H1 (cell line): Measurements from ENCODE around the gene C6orf136. TPM values are rescaled to one million over a fixed set of nuclear protein-coding genes. Genes with fewer than 3 reads are reported as not detected.
A peak's percentile ranks its signal among the peaks of the same experiment; 100 is the strongest.

Source experiments
- CTCF ChIA-PET: fragments of 300-600 bp; sonication (Branson Sonifier 250); formaldehyde crosslinking; loops from one replicate; lab custom pipeline; 2021; ENCODE audit not compliant: partially characterized antibody; lab: Charles Lee
- POLR2A ChIA-PET: fragments of 300-600 bp; sonication (Branson Sonifier 250); formaldehyde crosslinking; loops from one replicate; lab custom pipeline; 2021; ENCODE audit warnings: inconsistent platforms; ENCODE audit not compliant: partially characterized antibody; lab: Charles Lee
- DNase-seq, 2 experiments: peaks; one replicate each; pipeline versions ENCODE4 v3.0.0 to v3.0.0-alpha.2; 2010 to 2022; ENCODE audit warnings: low spot score in 2 of 2, low read depth in 1 of 2, mixed read lengths in 1 of 2
- FAIRE-seq: peaks from 2 replicates; lab custom pipeline; 2011; peaks lifted over from hg19 to GRCh38; lab: Jason Lieb, UNC
- H2AFZ ChIP-seq: 2 replicates; pipeline ENCODE4 v1.8.1; 2012; ENCODE audit warnings: low read length, inconsistent platforms
- H2AK5ac ChIP-seq: 2 replicates; pipeline ENCODE4 v1.6.1; 2013; ENCODE audit warnings: low read depth, low read length
- H2BK120ac ChIP-seq: replicated peaks from 2 replicates; pipeline ENCODE3; 2013; ENCODE audit warnings: low read depth, low read length, inconsistent platforms
- H2BK12ac ChIP-seq: 2 replicates; pipeline ENCODE4 v1.6.1; 2013; ENCODE audit warnings: low read depth, low read length
- H2BK15ac ChIP-seq: 2 replicates; pipeline ENCODE4 v1.6.1; 2013; ENCODE audit warnings: low read length
- H2BK20ac ChIP-seq: 2 replicates; pipeline ENCODE4 v1.6.1; 2013; ENCODE audit warnings: low read length
- H2BK5ac ChIP-seq: 2 replicates; pipeline ENCODE4 v1.6.1; 2013; ENCODE audit warnings: low read depth, low read length
- H3K14ac ChIP-seq: 2 replicates; pipeline ENCODE4 v1.6.1; 2013; ENCODE audit warnings: inconsistent platforms; ENCODE audit not compliant: insufficient read length
- H3K18ac ChIP-seq: 2 replicates; pipeline ENCODE4 v1.6.1; 2013; ENCODE audit warnings: low read length; ENCODE audit errors: extremely low read depth
- H3K23ac ChIP-seq: 2 replicates; pipeline ENCODE4 v1.6.1; 2013; ENCODE audit warnings: inconsistent platforms; ENCODE audit not compliant: insufficient read length
- H3K23me2 ChIP-seq: 2 replicates; pipeline ENCODE4 v1.6.1; 2013; ENCODE audit warnings: low read depth, low read length
- H3K27ac ChIP-seq: 2 replicates; pipeline ENCODE4 v1.6.1; 2011; ENCODE audit warnings: low read depth, low read length, inconsistent platforms
- H3K27me3 ChIP-seq, 4 experiments: replicated peaks in 1 of 4; 1 replicate in 1 of 4; 2 replicates in 3 of 4; pipeline versions ENCODE4 v1.6.1 to v1.8.1; 2011 to 2013; ENCODE audit warnings: low read length in 3 of 4, mild to moderate bottlenecking in 3 of 4, inconsistent platforms in 2 of 4, mixed read lengths in 2 of 4, moderate library complexity in 1 of 4; ENCODE audit not compliant: control insufficient read depth in 3 of 4, insufficient read depth in 3 of 4; ENCODE audit errors: extremely low read depth in 1 of 4
- H3K36me3 ChIP-seq, 4 experiments: 2 replicates each; pipeline versions ENCODE4 v1.6.1 to v1.8.1; 2011 to 2013; ENCODE audit warnings: mild to moderate bottlenecking in 4 of 4, low read length in 3 of 4, moderate library complexity in 2 of 4, control low read depth in 1 of 4, inconsistent platforms in 1 of 4; ENCODE audit not compliant: insufficient read depth in 4 of 4, control insufficient read depth in 2 of 4
- H3K4ac ChIP-seq: replicated peaks from 2 replicates; pipeline ENCODE3; 2013; ENCODE audit warnings: low read length, low read depth, mixed read lengths, inconsistent platforms; ENCODE audit not compliant: insufficient read length
- H3K4me1 ChIP-seq, 4 experiments: replicated peaks in 1 of 4; 1 replicate in 1 of 4; 2 replicates in 3 of 4; pipeline versions ENCODE4 v1.6.1 to v1.8.1; 2011 to 2013; ENCODE audit warnings: low read length in 3 of 4, inconsistent platforms in 2 of 4, mixed read lengths in 1 of 4; ENCODE audit not compliant: insufficient read depth in 4 of 4, control insufficient read depth in 3 of 4
- H3K4me2 ChIP-seq, 2 experiments: 2 replicates each; pipeline versions ENCODE4 v1.6.1 to v1.8.1; 2011 to 2013; ENCODE audit warnings: low read depth in 2 of 2, low read length in 2 of 2, control low read depth in 1 of 2, inconsistent platforms in 1 of 2, mild to moderate bottlenecking in 1 of 2; ENCODE audit not compliant: insufficient read depth in 1 of 2
- H3K4me3 ChIP-seq, 4 experiments: fragments of 200-600, 300-600 bp in 1 of 4; sonication (generic), shearing (Covaris generic), sonication (Bioruptor Twin) in 1 of 4; 2 replicates each; pipeline versions ENCODE4 v1.5.1 to v1.8.1; 2011 to 2016; ENCODE audit warnings: low read length in 4 of 4, low read depth in 3 of 4, control low read depth in 2 of 4, inconsistent platforms in 2 of 4, mild to moderate bottlenecking in 2 of 4, mixed read lengths in 1 of 4, moderate library complexity in 1 of 4; ENCODE audit not compliant: insufficient read depth in 2 of 4; ENCODE audit errors: extremely low read depth in 1 of 4
- H3K56ac ChIP-seq: replicated peaks from 2 replicates; pipeline ENCODE3; 2013; ENCODE audit warnings: low read depth, mild to moderate bottlenecking, mixed read lengths, low read length, inconsistent platforms; ENCODE audit not compliant: insufficient read length
- H3K79me1 ChIP-seq: 2 replicates; pipeline ENCODE4 v1.6.1; 2013; ENCODE audit warnings: low read depth, low read length, control low read depth
- H3K79me2 ChIP-seq, 2 experiments: 2 replicates each; pipeline versions ENCODE4 v1.6.1 to v1.8.1; 2012 to 2013; ENCODE audit warnings: low read length in 2 of 2, mild to moderate bottlenecking in 2 of 2, inconsistent platforms in 1 of 2; ENCODE audit not compliant: insufficient read depth in 2 of 2, control insufficient read depth in 1 of 2
- H3K9ac ChIP-seq, 4 experiments: replicated peaks in 1 of 4; 1 replicate in 1 of 4; 2 replicates in 3 of 4; pipeline versions ENCODE4 v1.6.1 to v1.8.1; 2011 to 2013; ENCODE audit warnings: low read depth in 3 of 4, low read length in 3 of 4, control low read depth in 2 of 4, mild to moderate bottlenecking in 2 of 4, moderate library complexity in 2 of 4, inconsistent platforms in 1 of 4; ENCODE audit errors: extremely low read depth in 1 of 4
- H3K9me3 ChIP-seq, 2 experiments: 2 replicates each; pipeline versions ENCODE4 v1.6.1 to v1.8.1; 2012 to 2013; ENCODE audit warnings: mild to moderate bottlenecking in 2 of 2, moderate library complexity in 2 of 2, control low read depth in 1 of 2, inconsistent platforms in 1 of 2, low read depth in 1 of 2, low read length in 1 of 2, mixed read lengths in 1 of 2; ENCODE audit not compliant: insufficient read depth in 2 of 2
- H4K20me1 ChIP-seq, 2 experiments: replicated peaks in 1 of 2; 2 replicates each; pipeline versions ENCODE3 to v1.8.1; 2011 to 2013; ENCODE audit warnings: inconsistent platforms in 2 of 2, low read length in 2 of 2, mild to moderate bottlenecking in 1 of 2; ENCODE audit not compliant: insufficient read depth in 2 of 2, control insufficient read depth in 1 of 2
- H4K5ac ChIP-seq: 2 replicates; pipeline ENCODE4 v1.6.1; 2013; ENCODE audit warnings: low read length, low read depth, mixed read lengths, inconsistent platforms; ENCODE audit not compliant: insufficient read length
- H4K8ac ChIP-seq: 2 replicates; pipeline ENCODE4 v1.8.0; 2013; ENCODE audit warnings: mild to moderate bottlenecking, moderate library complexity, low read length, inconsistent platforms; ENCODE audit not compliant: insufficient read depth; ENCODE audit errors: extremely low read depth
- H4K91ac ChIP-seq: replicated peaks from 2 replicates; pipeline ENCODE3; 2013; ENCODE audit warnings: low read length, mixed read lengths, inconsistent platforms; ENCODE audit not compliant: insufficient read length
- EZH2 ChIP-seq: fragments of 200-600 bp; sonication (generic); IDR thresholded peaks from 2 replicates; pipeline ENCODE4 v1.7.1; 2012; ENCODE audit warnings: low read depth, mild to moderate bottlenecking, moderate library complexity, low read length, inconsistent platforms; ENCODE audit not compliant: severe bottlenecking
- GTF2F1 ChIP-seq: IDR thresholded peaks from 2 replicates; pipeline ENCODE4 v1.6.1; 2012; ENCODE audit warnings: low read depth, low read length, improper control_type of control experiment, borderline replicate concordance
- KDM5A ChIP-seq: fragments of 200-600 bp; IDR thresholded peaks from 2 replicates; pipeline ENCODE4 v1.7.1; 2012; ENCODE audit warnings: mild to moderate bottlenecking, low read length, inconsistent platforms, mixed read lengths
- MAFK ChIP-seq: IDR thresholded peaks from 2 replicates; pipeline ENCODE4 v1.6.1; 2012; ENCODE audit warnings: low read depth, mild to moderate bottlenecking, improper control_type of control experiment, low read length
- RAD21 ChIP-seq, 2 experiments: IDR thresholded peaks in 1 of 2; conservative IDR thresholded peaks in 1 of 2; 2 replicates each; pipeline ENCODE4 v1.6.1; 2011; ENCODE audit warnings: low read depth in 2 of 2, low read length in 2 of 2, improper control_type of control experiment in 1 of 2, inconsistent platforms in 1 of 2, mild to moderate bottlenecking in 1 of 2, moderate library complexity in 1 of 2
- RNF2 ChIP-seq: fragments of 200-900, 300-1000 bp; sonication (generic); IDR thresholded peaks from 2 replicates; pipeline ENCODE4 v1.7.1; 2016; ENCODE audit warnings: borderline replicate concordance, low read depth, mild to moderate bottlenecking, antibody characterized with exemption, low read length; ENCODE audit not compliant: poor library complexity, severe bottlenecking; ENCODE audit errors: missing control alignments
- SIX5 ChIP-seq: IDR thresholded peaks from 2 replicates; pipeline ENCODE4 v1.6.1; 2011; ENCODE audit warnings: mild to moderate bottlenecking, low read depth, low read length
- TAF1 ChIP-seq: IDR thresholded peaks from 2 replicates; pipeline ENCODE4 v1.6.1; 2011; ENCODE audit warnings: mild to moderate bottlenecking, low read depth, low read length
- TAF7 ChIP-seq: optimal IDR thresholded peaks from 2 replicates; pipeline ENCODE3; 2011; ENCODE audit warnings: low read depth, mild to moderate bottlenecking, inconsistent platforms, low read length, moderate library complexity, borderline replicate concordance
- USF2 ChIP-seq: IDR thresholded peaks from 2 replicates; pipeline ENCODE4 v1.6.1; 2011; ENCODE audit warnings: low read length, improper control_type of control experiment
- whole genome bisulfite sequencing, 2 experiments: shearing (Covaris generic) in 1 of 2; methylation state at CpG; one replicate each; pipeline versions ENCODE4 v1.1.6 to v1.1.7; 2013 to 2015; ENCODE audit warnings: low lambda C conversion rate in 2 of 2, mixed read lengths in 2 of 2, inconsistent platforms in 1 of 2, low coverage in 1 of 2, missing lambda C conversion rate in 1 of 2; ENCODE audit not compliant: insufficient replicate concordance in 2 of 2, insufficient coverage in 1 of 2, insufficient read length in 1 of 2; ENCODE audit errors: extremely low coverage in 1 of 2, missing lambda C conversion rate in 1 of 2; 5-methylcytosine and 5-hydroxymethylcytosine counted together
- polyA plus RNA-seq, 7 experiments: library from polyadenylated mRNA; depleted of rRNA in 3 of 7; stranded (reverse) in 5 of 7; unstranded in 2 of 7; fragments of >200 nt in 5 of 7; fragments of 200-250 nt in 2 of 7; gene quantifications; 1 replicate in 5 of 7; 2 replicates in 1 of 7; 4 replicates in 1 of 7; pipeline versions ENCODE4 v1.2.1 to v1.2.3, GENCODE V29; 2011 to 2013; ENCODE audit warnings: missing spikeins in 2 of 7, mixed read lengths in 2 of 7
- total RNA-seq: library from RNA; stranded (reverse); fragmentation: NEBNext Ultra II Directional; extraction: Animal tissue kit (Norgen Biotek cat#: 25700); gene quantifications from 2 replicates; pipeline ENCODE4 v1.2.1, GENCODE V29; 2021

Gene C6orf136
- total and polyA plus RNA-seq, 2 of the 8 experiments (the other 6 are each of a cell fraction or from before 2014, with no cell fraction given) = 20.8 to 23.1 TPM

GRCh38 chr6:30691208-30691847 lies 44.4 kb downstream of the C6orf136 start:
- H2AFZ ChIP-seq = 0 out of 2 replicates have a peak overlapping the region, but pooled peaks have one; percentile 37
- H3K4me2 ChIP-seq = peak overlapping the region; percentile 82 to 94
- H3K4me1 ChIP-seq = peaks cover 0 to 17% (median 12%) of the 10 kb centered on the region in 4 experiments; a peak in 6 of 7 replicates
- H4K20me1 ChIP-seq = no peaks in the 10 kb centered on the region
- no peak overlapping the region for H3K9ac ChIP-seq
- H2BK120ac ChIP-seq = no peak overlapping the region
- no peak for DNase-seq
- H3K79me1 ChIP-seq = no peaks in the 10 kb centered on the region
- H3K9me3 ChIP-seq = no peaks in the 10 kb centered on the region
- no peak overlapping the region for H3K18ac ChIP-seq
- H4K5ac ChIP-seq = peak overlapping the region; percentile 41
- no peak overlapping the region for H3K27ac ChIP-seq
- ChIA-PET POLR2A (interaction anchor here (0.9 to 26.7 kb wide), 9 partner anchors 8 to 77 kb away, joined by 3 to 732 read pairs (median 6); partner anchors contain the start of genes DHX16, FLOT1, IER3 and MDC1), CTCF (interaction anchor here (0.6 to 2.7 kb wide), 7 partner anchors 10 to 40 kb away, joined by 3 to 12 read pairs (median 6); partner anchors contain the start of gene MDC1)
- no peak overlapping the region for H2BK20ac ChIP-seq
- no peak overlapping the region for H2BK15ac ChIP-seq
- FAIRE-seq = no peak
- no peak overlapping the region for H3K23ac ChIP-seq
- H4K8ac ChIP-seq = no peak overlapping the region
- no peaks in the 10 kb centered on the region; a peak in 1 of 8 replicates for H3K36me3 ChIP-seq
- H2AK5ac ChIP-seq = no peak overlapping the region
- H3K23me2 ChIP-seq = peaks cover 7% of the 10 kb centered on the region
- peaks cover 0 to 3% of the 10 kb centered on the region in 2 experiments; a peak in 1 of 4 replicates for H3K79me2 ChIP-seq
- H3K4ac ChIP-seq = no peak overlapping the region
- H4K91ac ChIP-seq = no peak overlapping the region
- 33% methylated on average over 8 of the region's 8 CpGs; no CpG with 5 or more reads in 1 of the 2 experiments for WGBS, 2 experiments
- H2BK5ac ChIP-seq = no peak overlapping the region; the same call in 1 of the 2 replicates
- no peak overlapping the region for H3K14ac ChIP-seq
- no peak overlapping the region for H2BK12ac ChIP-seq
- H3K27me3 ChIP-seq = no peaks in the 10 kb centered on the region
- no peak overlapping the region for H3K56ac ChIP-seq
- H3K4me3 ChIP-seq = peak overlapping the region; percentile 86 to 92 (median 88)
- no peak for TF ChIP-seq RAD21 (IDR thresholded peaks at IDR 0.05 in 1 of 2, conservative IDR thresholded peaks at IDR 0.05 in 1 of 2; ENCODE audit: low read depth in 2 of 2, low read length in 2 of 2)
- no peak for TF ChIP-seq EZH2
- TF ChIP-seq SIX5 = no peak
- TF ChIP-seq KDM5A = no peak
- TF ChIP-seq GTF2F1 = no peak
- no peak for TF ChIP-seq RNF2
- TF ChIP-seq TAF7 = no peak
- no peak for TF ChIP-seq USF2
- TF ChIP-seq MAFK = no peak
- no peak for TF ChIP-seq TAF1
